NCI-H146 (cell line): Measurements from ENCODE around the gene GRID1.

Experiments used
- DNase-seq: peaks from one replicate; lab custom pipeline; 2025; lab: John Stamatoyannopoulos, UW

The GRID1 gene

GRCh38 chr10:86314616-86315548, 51.7 kb downstream of the GRID1 start:
- DNase-seq = no peak

- DNase-seq = no peak
Measured at GRCh38 chr10:86313621-86314041, 53.0 kb downstream of the GRID1 start.

DNA sequence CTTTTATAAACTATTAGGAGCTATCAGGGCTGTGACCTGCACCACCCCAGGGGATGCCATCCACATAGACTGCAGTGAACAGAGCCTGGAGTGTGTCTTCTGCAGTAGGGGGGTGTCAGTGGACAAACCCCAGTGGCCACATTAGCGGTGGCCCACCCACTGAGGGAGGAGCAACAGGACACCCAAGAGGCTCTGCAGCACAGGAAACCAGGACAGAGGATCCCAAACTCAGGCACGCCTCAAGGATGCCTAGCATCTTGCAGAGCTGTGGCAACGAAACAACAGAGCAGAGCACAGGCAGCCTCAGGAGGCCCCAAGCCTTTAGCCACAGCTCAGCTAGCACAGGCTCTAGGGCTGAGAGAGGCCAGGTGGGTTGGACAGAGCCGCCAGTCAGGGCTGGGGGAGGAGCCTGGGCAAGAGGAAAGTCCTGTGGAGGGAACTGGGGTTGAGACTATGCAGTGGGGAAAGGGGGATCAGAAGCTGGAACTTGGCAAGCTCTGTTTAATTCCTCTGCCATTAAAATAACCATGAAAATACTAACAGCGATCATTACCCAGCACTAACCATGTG, 53.8 kb downstream of the GRID1 start:
- no peak for DNase-seq

- DNase-seq = no peak
Measured at GRCh38 chr10:86311906-86312305, 54.7 kb downstream of the GRID1 start.

GRCh38 chr10:86311190-86311589, 55.4 kb downstream of the GRID1 start:
- no peak for DNase-seq

GRCh38 chr10:86310702-86311101, 55.9 kb downstream of the GRID1 start:
- DNase-seq = no peak

DNA sequence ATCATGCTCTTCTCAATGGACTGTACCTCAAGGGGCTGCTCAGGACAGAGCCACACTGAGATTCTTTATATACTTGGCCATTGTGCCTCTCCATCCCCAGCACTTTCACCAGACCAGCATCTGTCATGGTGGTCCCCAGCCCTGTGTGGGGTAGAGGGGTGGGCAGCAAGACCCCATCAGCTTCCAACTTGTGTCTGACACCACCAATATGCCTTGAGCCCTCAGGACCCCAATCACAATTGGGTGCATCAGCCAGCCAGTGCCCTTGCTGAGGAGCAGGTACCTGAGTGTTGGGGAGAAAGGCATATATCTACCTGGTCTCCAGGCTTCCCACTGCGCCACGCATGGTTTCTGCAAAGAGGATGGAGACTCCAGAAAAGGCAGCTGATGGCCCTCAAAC, 56.3 kb downstream of the GRID1 start:
- DNase-seq = no peak

- DNase-seq = no peak
Measured at GRCh38 chr10:86308056-86308455, 58.5 kb downstream of the GRID1 start.

DNA sequence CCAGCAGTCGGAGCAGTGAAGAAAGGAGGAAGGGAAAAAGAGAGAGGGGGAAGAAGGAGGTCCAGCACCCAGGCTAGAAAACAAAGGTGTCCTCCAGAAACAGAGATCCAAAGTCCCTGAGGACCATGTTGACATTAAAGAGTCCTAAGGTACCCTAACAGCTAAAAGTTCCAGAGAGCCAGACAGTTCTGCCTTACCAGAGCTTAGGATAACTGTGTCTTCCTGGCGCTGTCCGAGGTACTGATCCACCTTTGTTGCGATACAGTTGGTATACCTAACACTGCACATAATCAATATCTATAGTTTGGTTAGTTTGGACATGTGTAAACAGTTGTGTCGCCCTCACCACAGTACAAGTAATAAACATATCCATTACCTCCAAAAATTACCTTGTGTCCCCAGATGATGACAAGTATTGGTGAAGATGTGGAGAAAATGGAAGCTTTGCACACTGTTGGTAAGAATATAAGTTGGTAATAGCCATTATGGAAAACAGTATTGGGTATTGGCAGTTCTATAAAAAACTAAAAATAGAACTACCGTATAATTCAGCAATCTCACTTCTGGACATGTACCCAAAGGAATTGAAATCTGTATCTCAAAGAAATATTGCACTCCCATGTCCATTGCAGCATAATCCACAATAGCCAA, 59.8 kb downstream of the GRID1 start:
- DNase-seq = no peak

GRCh38 chr10:86305521-86305920, 61.1 kb downstream of the GRID1 start:
- DNase-seq = peak; percentile 11

- DNase-seq = no peak
Measured at GRCh38 chr10:86304436-86304835, 62.2 kb downstream of the GRID1 start.

DNA sequence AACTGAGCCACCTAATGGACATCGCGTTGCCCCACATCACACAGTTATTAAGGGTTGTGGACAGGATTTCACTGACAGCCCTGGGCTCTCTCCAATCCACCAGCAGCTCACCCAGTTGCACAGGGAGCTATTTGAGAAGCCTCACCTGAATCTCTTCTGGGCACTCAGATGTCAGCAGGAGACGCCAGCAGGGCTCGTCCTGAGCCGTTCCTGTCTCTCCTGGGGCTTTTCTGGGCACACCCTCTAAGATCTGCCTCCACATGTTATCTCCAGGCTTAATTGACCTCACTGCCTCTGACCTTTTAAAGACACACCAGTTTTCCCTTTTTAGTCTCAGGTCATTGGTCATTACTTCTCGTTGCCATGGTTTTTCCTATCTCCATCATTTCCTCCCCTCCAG, 63.0 kb downstream of the GRID1 start:
- no peak for DNase-seq

DNA sequence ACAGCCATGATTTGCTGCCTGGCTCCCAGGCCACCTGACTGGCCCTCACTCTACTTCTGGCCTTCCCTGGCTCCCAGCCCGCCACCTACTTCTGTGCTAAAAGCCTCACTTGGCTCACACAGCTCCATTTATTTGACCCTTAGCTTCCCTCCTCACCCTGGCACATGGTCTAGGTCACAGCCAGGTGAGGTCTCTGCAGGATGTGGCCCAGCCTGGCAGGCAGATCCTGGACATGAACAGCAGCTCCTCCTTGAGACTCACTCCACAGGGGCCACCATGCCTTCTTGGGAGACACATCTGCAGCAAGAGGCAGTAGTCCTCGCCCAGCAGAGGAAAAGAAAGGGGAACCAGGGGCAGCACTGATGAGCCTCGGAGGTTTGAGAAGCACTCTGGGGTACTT, 64.6 kb downstream of the GRID1 start:
- no peak for DNase-seq

- peak; percentile 16 for DNase-seq
Measured at GRCh38 chr10:86300931-86301830, 65.4 kb downstream of the GRID1 start.

GRCh38 chr10:86300399-86300925, 66.1 kb downstream of the GRID1 start:
- no peak for DNase-seq

DNA sequence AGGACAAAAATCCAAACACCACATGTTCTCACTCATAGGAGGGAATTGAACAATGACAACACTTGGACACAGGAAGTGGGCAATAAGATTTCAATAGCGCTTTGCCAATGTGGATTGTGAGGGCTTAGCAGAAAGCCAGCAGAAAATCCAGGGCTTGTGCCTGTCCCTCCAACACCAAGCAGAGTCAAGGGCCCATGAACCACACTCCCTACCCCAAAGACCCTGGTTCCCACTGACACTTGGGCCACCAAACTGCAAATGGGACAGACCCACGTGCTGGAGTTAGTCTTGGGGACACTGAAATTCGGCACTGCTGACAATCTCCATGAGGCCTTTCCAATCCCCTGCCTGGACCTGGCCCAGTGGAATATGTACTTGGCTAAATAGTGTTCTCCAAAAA, 67.0 kb downstream of the GRID1 start:
- DNase-seq = no peak

- DNase-seq = no peak
Measured at GRCh38 chr10:86298501-86299001, 68.0 kb downstream of the GRID1 start.

- DNase-seq = no peak
Measured at GRCh38 chr10:86295791-86296190, 70.8 kb downstream of the GRID1 start.

- DNase-seq = no peak
Measured at GRCh38 chr10:86295351-86295750, 71.2 kb downstream of the GRID1 start.

DNA sequence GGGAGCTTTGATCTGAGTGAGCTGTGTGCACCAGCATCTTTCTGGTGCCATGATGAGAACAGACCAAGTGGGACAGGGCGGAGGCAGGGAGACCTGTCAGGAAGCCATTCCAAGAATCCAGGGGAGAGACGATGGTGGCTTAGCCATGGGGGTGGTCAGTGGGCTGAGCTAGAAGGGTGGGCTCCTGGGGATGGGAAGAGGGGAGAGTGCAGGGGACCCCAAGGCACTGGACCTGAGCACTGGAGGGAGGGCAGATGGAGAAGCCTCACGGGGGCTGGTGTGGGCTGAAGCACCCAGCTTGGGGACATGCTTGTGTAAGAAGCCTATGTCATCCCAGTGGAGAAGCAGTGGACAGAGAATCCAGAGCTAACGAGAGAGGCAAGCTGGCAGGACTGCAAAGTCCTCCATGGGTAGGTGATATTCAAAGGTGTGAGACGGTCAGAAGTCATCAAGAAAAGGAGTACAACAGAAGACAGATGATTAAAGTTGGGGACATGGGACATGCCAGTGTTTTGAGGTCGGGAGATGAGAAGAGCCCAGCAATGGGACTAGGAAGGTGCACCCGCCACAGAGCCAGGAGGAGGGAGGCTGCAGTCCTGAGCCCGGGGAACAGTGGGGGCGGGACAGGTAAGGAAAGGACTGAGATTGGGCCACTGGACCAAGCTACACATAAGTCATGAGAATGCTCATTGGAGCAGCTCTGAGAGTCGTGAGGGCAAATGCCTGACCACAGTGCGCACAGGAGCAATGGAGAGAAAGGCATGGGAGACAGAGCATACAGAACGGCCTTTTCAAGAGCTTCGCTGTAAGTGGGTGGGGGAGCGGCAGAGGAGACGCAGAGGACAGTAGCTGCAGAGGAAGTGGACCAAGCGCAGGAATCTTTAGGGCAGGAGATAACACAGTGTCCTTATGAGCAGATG, 72.0 kb downstream of the GRID1 start:
- no peak for DNase-seq
